Measurements from ENCODE around the gene UPB1.

The UPB1 gene

GRCh38 chr22:24506802-24507438 lies 11.8 kb downstream of the UPB1 start:
- peak overlapping the region; percentile 72 for H3K27ac Mint-ChIP-seq

GRCh38 chr22:24507716-24508115 lies 12.6 kb downstream of the UPB1 start:
- no peaks in the 10 kb centered on the region for H3K36me3 Mint-ChIP-seq
- no peaks in the 10 kb centered on the region for H3K27me3 Mint-ChIP-seq
- H3K27ac Mint-ChIP-seq, result peak overlapping the region; percentile 72
- peaks cover 72% of the 10 kb centered on the region for H3K4me1 Mint-ChIP-seq
- H3K9me3 Mint-ChIP-seq, result no peaks in the 10 kb centered on the region
- no peak overlapping the region for H3K4me3 Mint-ChIP-seq
- ATAC-seq, result peak; percentile 42

More at GRCh38 chr22:24506802-24507438, 11.8 kb downstream of the UPB1 start:
- peaks cover 71% of the 10 kb centered on the region for H3K4me1 Mint-ChIP-seq
- peak; percentile 54 for ATAC-seq
- H3K36me3 Mint-ChIP-seq, result no peaks in the 10 kb centered on the region
- H3K9me3 Mint-ChIP-seq, result no peaks in the 10 kb centered on the region
- H3K27me3 Mint-ChIP-seq, result no peaks in the 10 kb centered on the region
- no peak overlapping the region for H3K4me3 Mint-ChIP-seq

GRCh38 chr22:24510637-24511625 lies 15.8 kb downstream of the UPB1 start:
- ATAC-seq, result peak; percentile 50
- no peaks in the 10 kb centered on the region for H3K36me3 Mint-ChIP-seq
- H3K27me3 Mint-ChIP-seq, result no peaks in the 10 kb centered on the region
- H3K9me3 Mint-ChIP-seq, result no peaks in the 10 kb centered on the region
- H3K4me1 Mint-ChIP-seq, result peaks cover 92% of the 10 kb centered on the region
- peak overlapping the region; percentile 9 for H3K27ac Mint-ChIP-seq
- no peak overlapping the region for H3K4me3 Mint-ChIP-seq

- Mint-ChIP-seq H3K27me3 (peaks cover 9% of the 10 kb centered on the region), H3K4me3 (peak overlapping the region; percentile 6), H3K27ac (peak overlapping the region; percentile 9), H3K4me1 (peaks cover 94% of the 10 kb centered on the region), H3K9me3 (no peaks in the 10 kb centered on the region), H3K36me3 (no peaks in the 10 kb centered on the region)
- peak; percentile 62 for ATAC-seq
Measured at GRCh38 chr22:24512043-24512442, 16.9 kb downstream of the UPB1 start.

- H3K4me1 Mint-ChIP-seq, result peaks cover 83% of the 10 kb centered on the region
- H3K27ac Mint-ChIP-seq, result peak overlapping the region; percentile 35
- H3K36me3 Mint-ChIP-seq, result no peaks in the 10 kb centered on the region
- no peaks in the 10 kb centered on the region for H3K9me3 Mint-ChIP-seq
- peaks cover 22% of the 10 kb centered on the region for H3K27me3 Mint-ChIP-seq
- no peak overlapping the region for H3K4me3 Mint-ChIP-seq
- ATAC-seq, result no peak
Measured at GRCh38 chr22:24513378-24514240, 18.5 kb downstream of the UPB1 start.

- Mint-ChIP-seq H3K9me3 (no peaks in the 10 kb centered on the region), H3K36me3 (no peaks in the 10 kb centered on the region), H3K27ac (peak overlapping the region; percentile 35), H3K4me1 (peaks cover 83% of the 10 kb centered on the region), H3K27me3 (peaks cover 22% of the 10 kb centered on the region), H3K4me3 (no peak overlapping the region)
- ATAC-seq, result peak; percentile 73
Measured at GRCh38 chr22:24514241-24515026, 19.3 kb downstream of the UPB1 start.

GRCh38 chr22:24515027-24515338 lies 19.9 kb downstream of the UPB1 start:
- ATAC-seq, result no peak
- Mint-ChIP-seq H3K27ac (peak overlapping the region; percentile 35), H3K9me3 (no peaks in the 10 kb centered on the region), H3K27me3 (peaks cover 22% of the 10 kb centered on the region), H3K36me3 (no peaks in the 10 kb centered on the region), H3K4me1 (peaks cover 83% of the 10 kb centered on the region), H3K4me3 (no peak overlapping the region)

- Mint-ChIP-seq H3K4me3 (no peak overlapping the region), H3K4me1 (peaks cover 69% of the 10 kb centered on the region), H3K27me3 (peaks cover 22% of the 10 kb centered on the region), H3K27ac (peak overlapping the region; percentile 24), H3K36me3 (no peaks in the 10 kb centered on the region), H3K9me3 (no peaks in the 10 kb centered on the region)
- peak; percentile 25 for ATAC-seq
Measured at GRCh38 chr22:24516301-24516737, 21.2 kb downstream of the UPB1 start.

GRCh38 chr22:24517446-24517845 lies 22.3 kb downstream of the UPB1 start:
- ATAC-seq, result no peak
- Mint-ChIP-seq H3K4me1 (peaks cover 68% of the 10 kb centered on the region), H3K9me3 (no peaks in the 10 kb centered on the region), H3K36me3 (no peaks in the 10 kb centered on the region), H3K27me3 (peaks cover 22% of the 10 kb centered on the region), H3K27ac (peak overlapping the region; percentile 24), H3K4me3 (no peak overlapping the region)

GRCh38 chr22:24518228-24518627 lies 23.1 kb downstream of the UPB1 start:
- ATAC-seq, result no peak
- Mint-ChIP-seq H3K36me3 (no peaks in the 10 kb centered on the region), H3K9me3 (no peaks in the 10 kb centered on the region), H3K4me3 (no peak overlapping the region), H3K27ac (no peak overlapping the region), H3K27me3 (peaks cover 22% of the 10 kb centered on the region), H3K4me1 (peaks cover 60% of the 10 kb centered on the region)

GRCh38 chr22:24518771-24519485 lies 23.8 kb downstream of the UPB1 start:
- no peak overlapping the region for H3K4me3 Mint-ChIP-seq
- no peaks in the 10 kb centered on the region for H3K9me3 Mint-ChIP-seq
- H3K27ac Mint-ChIP-seq, result no peak overlapping the region
- peaks cover 22% of the 10 kb centered on the region for H3K27me3 Mint-ChIP-seq
- H3K4me1 Mint-ChIP-seq, result peaks cover 53% of the 10 kb centered on the region
- H3K36me3 Mint-ChIP-seq, result no peaks in the 10 kb centered on the region
- no peak for ATAC-seq

- Mint-ChIP-seq H3K27me3 (peaks cover 22% of the 10 kb centered on the region), H3K9me3 (no peaks in the 10 kb centered on the region), H3K4me3 (no peak overlapping the region), H3K36me3 (no peaks in the 10 kb centered on the region), H3K27ac (no peak overlapping the region), H3K4me1 (peaks cover 47% of the 10 kb centered on the region)
- no peak for ATAC-seq
Measured at GRCh38 chr22:24519496-24519895, 24.4 kb downstream of the UPB1 start.

- peaks cover 32% of the 10 kb centered on the region for H3K4me1 Mint-ChIP-seq
- peak; percentile 64 for ATAC-seq
- peak overlapping the region; percentile 62 for H3K4me3 Mint-ChIP-seq
- no peak overlapping the region for H3K27ac Mint-ChIP-seq
- no peaks in the 10 kb centered on the region for H3K9me3 Mint-ChIP-seq
- peaks cover 16% of the 10 kb centered on the region for H3K27me3 Mint-ChIP-seq
- no peaks in the 10 kb centered on the region for H3K36me3 Mint-ChIP-seq
Measured at GRCh38 chr22:24521791-24522245, 26.7 kb downstream of the UPB1 start.

- ATAC-seq, result no peak
- Mint-ChIP-seq H3K27ac (no peak overlapping the region), H3K4me3 (no peak overlapping the region), H3K9me3 (no peaks in the 10 kb centered on the region), H3K27me3 (no peaks in the 10 kb centered on the region), H3K4me1 (peaks cover 26% of the 10 kb centered on the region), H3K36me3 (no peaks in the 10 kb centered on the region)
Measured at GRCh38 chr22:24523873-24524272, 28.7 kb downstream of the UPB1 start.
